ENCODE data around the gene UBQLN4.
"Not testable (repeated sequence)": the region's sequence is repeated elsewhere in the genome, so short reads cannot be mapped to it uniquely, and the experiment has no call there.

Gene UBQLN4

DNA sequence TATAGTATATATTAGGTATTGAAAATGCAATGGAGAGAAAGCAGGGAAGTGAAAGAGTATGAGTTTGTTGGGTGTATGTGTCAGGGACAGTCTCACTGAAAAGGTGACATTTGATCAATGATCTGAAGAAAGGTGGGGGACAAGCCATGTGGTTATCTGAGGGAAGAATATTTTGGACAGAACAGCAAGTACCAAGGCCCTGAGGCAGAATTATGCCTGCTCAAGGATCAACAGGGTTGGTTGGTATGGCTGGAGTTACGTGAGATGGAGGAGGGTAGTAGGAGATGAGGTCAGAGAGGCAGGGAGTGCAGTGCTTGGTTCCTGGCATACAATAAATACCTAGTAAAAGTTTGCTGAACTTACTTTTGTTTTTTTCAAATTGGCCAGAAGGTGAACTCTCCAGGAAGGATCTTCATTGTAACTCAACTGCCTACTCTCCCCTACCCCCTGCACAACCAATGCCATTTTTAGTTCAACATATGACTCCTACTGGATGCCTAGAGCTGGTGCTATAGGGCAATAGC is 2.8 kb upstream of the UBQLN4 start:
- DNase-seq = no peak

DNA sequence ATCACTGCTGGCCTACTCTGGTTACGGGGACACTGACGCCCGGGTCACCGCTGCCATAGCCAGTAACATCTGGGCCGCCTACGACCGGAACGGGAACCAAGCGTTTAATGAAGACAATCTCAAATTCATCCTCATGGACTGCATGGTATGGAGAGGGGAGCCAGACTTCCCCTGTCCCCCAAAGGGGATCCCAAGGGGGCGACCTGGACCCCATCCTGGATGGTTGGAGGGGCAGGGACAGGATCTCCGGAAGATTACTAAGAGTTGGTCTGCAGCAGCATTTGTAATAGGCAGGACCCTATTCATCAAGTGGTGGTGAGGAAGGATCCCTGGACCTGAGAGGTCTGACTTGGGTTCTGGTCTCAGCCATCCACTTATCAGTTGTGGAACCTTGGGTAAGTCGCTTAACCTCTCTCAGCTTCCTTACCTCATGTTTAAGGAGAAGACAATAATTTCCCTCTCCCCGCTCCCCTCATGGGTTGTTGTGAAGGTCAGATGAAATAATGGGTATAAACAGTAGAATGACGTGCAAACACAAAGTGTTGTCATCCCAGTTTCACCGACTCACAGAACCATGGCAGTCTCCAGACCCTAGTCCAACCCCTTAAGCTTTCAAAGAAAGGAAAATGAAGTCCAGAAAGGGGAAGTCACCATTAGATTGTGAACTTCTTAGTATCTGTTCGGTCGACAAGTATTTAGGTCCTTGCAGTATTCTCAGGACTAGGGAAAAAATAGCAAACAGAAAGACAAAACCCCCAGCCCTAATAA is 1.9 kb upstream of the UBQLN4 start:
- DNase-seq = no peak

DNA sequence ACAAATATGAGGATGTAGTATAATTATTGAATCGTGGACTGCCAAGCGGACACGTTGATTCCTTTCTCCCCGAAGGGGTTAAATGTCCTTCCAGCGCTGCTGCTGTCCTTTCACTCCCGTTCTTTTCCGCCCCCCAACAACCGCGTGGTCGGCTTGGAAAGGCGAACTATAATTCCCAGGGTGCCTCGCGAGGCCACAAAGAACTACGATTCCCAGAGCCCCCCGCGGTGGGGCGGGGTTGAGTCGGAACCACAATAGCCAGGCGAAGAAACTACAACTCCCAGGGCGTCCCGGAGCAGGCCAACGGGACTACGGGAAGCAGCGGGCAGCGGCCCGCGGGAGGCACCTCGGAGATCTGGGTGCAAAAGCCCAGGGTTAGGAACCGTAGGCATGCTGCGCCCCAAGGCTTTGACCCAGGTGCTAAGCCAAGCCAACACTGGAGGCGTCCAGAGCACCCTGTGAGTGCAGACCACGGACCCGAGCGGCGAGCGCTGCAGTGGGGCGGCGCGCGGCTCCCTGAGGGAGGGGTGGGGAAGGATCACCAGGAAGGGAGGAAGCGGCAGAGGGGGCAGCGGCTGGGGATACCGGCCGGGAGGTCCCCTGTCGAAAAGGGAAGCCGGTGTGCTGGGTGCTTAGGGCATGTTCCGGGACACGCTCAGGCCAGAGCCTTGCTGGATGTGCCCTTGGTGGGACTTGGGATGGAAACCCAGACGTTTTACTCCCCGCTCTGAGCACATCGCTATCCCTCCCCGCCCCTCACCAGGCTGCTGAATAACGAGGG is 1.1 kb upstream of the UBQLN4 start, which contains the start of gene LAMTOR2:
LAMTOR2 (plus strand) TSS at position 283 of the 781 bp plus-strand sequence; CDS start at position 391, 108 bp downstream.
- peak; percentile 91 for DNase-seq

DNA sequence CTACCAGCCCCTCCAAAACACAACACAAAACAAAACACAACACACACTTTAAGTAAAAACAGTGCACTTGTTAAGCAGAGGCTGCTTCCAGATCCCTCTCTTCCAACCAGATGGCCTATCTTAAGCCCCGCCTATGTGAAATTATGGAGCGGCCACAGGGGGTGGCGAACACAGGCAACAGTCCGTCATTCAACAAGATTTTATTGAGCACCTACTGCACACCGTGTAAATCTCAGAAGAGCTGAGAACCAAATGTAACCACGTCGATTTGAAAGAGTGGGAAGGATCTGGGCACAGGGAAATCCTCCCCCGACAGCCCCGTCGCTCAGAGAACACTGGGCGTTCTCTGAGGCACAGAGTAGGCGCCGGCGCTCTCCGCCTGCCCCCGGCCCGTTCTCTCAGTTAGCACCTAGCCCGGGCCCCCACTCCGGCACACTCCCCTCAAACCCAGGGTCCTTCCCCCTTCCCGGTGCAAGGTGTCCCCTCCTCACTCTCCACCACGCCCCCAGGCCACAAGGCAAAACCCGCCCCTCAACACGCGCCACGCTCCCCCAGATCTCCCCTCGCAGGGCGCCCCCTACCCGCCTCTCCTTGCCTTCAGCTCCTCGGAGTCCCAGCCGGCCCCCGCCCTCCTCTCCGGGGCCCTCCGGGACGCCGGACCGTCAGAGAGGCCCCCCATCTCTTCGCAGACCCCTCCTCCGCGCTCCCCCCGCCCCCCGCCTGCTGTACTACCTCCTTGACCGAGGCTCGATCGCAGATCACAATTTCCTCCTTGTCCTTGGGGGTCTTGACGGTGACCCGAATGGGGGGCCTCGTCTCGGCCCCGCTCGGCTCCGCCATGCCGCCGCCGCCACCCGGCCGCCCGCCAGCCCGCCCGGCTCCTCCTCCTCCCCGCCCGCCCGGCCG is 483 bp downstream of the UBQLN4 start:
- peak; percentile 57 for DNase-seq

DNA sequence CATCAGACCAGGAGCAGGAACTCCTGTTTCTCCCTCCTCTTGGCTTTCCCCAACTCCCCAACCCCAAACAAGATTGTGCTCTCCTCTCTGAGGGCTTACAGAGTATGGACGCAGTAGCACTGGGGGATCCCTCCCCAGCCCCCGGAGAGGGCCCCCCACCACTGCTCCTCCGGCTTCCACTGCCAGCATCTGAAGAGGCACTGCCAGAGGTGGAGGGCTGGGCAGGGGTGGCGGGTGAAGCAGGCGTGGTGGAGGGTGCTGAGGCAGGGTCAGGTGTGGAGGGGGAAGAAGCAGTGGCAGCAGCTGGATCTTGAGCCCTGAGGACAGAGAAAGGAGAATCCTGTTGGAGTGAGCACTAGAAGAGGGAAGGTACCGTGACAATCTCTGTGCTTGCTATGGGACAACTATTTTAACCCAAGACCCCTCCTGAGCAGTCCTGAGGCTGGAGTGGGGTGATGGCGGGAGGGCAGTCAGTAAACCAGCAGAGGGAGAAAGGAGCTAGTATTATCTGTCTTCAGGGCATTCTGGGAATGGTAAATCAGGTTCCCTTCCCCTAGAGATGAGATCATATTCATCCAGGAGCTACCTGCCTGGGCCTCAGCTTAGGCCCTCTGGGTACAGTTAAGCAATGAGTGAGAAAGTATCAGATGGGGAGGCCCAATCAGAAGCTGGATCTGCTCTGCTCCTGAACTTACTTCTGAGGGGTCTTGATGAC is 2.4 kb downstream of the UBQLN4 start:
- no peak for DNase-seq

DNA sequence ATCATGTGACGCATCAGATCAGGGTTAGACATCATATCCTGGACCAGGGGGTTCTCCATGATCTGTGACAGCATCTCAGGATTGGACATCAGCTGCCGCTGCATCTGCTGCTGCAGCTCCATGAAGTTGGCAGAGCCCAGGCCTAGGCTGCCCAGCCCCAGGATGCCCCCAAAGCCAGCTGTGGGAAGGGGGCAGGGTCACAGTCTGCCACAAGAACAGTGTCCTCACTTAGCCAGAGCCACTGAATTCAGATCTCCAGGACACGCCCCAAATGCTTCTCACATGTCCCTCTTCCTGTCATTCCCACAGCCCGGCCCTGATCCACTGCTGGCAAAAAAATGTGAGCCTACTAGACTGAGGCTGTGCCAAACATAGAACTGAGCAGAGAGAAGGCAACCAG is 3.2 kb downstream of the UBQLN4 start:
- DNase-seq = no peak

DNA sequence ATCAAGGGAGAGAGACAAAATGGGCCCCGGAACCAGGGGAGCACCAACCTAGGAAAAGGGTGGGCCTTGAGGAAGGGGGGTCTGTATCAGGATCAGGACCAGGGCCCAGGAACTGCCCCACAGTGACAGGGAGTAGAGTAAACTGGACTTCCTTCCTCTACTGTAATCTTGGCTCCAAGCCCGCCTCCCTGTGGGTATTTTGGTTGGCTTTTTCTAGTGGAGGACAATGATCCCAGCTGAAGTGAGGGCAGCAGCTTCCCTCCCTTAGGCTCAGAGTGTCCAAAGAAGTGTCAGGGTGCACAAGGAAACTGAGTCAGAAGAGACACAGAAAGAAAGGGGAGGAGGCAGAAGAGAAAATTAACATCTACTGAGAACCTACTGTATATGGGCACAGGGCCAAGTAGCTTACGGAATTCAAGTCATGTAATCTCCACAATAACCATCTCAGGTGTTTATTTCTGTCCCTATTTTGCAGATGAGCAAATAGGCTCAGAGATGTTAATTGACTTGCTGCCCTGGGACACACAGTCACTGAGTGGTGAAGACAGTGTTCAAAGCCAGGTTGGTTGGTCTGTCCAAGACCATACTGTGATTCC is 4.8 kb downstream of the UBQLN4 start:
- no peak for DNase-seq

DNA sequence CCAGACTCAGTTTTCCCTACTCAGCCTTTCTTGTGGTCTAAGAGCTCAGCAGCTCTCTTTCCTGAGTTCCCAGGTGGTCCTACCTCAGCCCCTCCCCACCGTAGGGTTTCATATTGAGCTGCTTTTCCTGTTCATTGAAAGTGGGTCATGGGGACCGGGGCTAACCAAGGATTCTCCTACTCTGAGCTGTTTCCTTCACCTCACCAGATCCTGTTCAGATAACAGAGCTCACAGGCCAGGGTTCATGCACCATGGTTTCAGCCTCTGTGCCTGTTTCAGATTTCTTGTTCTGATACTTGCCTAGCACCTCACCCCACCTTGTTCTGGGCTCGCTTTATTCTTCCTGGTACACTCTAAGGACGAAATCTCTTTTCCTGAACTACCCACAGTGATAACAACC is 8.5 kb downstream of the UBQLN4 start:
- no peak for DNase-seq

DNA sequence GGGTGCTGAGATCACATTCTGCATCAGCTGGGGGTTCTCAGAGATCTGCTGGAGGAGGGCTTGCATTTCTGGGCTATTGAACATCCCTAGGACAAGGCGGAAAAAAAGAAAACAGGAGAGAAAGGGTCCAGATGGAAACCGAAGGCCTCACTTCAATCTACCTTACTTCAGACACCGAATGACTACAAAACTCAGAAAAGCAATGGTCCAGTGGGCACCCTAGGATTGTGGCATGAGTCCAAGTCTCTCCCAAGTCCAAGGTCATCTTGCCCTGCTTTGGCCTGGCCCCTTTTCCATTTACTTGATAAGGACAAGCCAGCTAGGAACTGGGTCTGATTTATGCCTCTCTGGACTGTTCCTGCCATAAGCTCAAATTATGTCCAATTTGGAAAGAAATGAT is 10.8 kb downstream of the UBQLN4 start:
- no peak for DNase-seq

DNA sequence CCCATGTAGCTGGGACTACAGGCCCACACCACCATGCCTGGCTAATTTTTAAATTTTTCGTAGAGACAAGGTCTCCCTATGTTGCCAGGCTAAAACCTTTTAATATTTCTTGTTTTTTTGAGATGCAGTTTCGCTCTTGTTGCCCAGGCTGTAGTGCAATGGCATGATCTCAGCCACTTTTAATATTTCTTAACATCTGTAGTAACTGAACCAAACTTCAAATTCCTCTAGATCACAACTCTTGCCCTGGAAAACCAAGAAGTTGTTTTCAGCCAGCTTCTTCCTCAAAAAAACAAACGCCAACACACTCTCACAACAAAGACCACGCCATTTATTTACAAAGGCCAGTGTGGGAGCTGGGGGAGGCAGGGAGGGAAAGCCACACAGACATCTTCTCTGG is 18.6 kb downstream of the UBQLN4 start:
- DNase-seq = not testable (repeated sequence)

DNA sequence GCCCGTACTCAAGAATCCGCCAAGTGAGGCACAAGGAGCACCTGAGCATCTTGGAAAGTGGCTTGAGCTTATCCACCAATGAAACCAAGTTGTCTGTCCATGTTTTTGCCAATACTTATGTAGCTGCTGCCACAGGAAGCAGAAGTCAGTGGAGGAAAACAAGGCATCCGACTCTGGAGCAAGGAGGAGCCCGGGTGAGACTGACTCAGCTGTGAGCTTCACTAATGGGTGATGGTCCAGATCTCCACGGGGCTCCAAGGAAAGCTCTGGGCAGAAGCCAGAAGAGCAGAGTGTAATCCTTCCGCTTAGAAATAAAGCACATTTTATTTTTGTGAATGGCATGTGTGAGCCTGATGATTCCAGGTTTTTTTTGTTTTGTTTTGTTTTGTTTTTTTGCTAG is 20.6 kb downstream of the UBQLN4 start:
- DNase-seq = no peak

DNA sequence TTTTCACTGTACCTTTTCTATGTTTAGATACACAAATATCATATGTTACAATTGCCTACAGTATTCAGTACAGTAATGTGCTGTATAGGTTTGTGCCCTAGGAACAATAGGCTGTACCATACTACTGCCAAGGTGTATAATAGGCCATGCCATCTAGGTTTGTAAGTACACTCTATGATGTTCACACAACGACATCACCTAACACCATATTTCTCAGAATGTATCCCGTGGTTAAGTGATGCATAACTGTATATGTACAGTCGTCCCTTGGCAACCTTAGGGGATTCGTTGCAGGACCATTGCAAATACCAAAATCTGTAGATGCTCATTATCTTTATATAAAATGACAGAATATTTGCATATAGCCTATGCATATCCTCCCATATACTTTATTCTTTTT is 27.0 kb downstream of the UBQLN4 start:
- DNase-seq = no peak

DNA sequence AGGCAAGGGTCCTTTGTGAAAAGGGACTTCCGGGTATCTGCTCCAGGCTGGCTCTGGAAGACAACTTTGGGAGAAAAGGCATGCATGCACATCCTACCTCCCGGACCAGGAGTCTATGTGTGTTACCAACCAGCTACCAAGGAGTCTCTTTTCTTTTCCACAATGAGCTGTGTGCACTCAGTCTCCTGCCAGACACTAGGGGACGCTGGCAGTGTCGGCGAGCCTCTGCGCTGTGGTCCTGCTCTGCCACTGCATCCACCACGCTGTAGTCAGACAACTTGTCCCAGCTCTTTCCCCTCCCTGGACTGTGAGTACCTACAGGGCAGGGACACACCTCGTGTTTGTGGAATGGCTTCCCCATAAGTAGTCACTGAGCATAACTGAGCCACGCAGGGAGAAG is 27.7 kb downstream of the UBQLN4 start:
- DNase-seq = peak; percentile 11

DNA sequence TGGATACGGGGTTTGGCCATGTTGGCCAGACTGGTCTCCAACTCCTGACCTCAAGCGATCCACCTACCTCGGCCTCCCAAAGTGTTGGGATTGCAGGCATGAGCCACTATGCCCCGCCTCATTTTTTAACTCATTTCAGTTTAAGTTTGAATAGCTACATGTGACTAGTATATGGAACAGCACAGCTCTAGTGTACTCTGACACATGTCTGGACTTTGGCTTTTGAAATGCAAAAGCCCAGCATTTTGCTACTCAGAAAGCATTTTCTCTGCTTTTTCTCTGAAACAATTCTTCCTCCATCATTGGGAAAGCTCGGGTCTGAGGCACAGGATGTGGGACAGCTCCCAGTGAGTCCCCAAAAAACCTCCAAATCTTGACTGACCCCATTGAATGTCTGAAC is 28.8 kb downstream of the UBQLN4 start:
- DNase-seq = no peak

DNA sequence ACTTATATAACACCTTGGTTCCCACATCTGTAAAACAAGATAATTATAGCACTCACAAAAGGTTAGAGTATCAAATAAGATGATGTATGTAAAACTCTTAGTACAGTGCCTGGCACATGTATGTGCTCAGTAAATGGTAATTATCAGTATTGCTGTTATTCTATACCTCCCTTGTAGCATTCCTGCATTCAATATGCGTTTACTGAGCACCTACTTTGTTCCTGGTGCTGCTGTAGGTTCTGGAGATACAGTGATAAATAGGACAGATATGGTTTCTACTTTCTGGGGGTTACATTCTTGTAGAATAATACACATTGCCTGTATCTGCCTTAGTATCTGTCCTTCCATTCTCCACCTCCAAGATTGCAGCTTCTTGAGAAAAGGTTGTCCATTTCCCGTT is 31.6 kb downstream of the UBQLN4 start:
- DNase-seq = no peak

DNA sequence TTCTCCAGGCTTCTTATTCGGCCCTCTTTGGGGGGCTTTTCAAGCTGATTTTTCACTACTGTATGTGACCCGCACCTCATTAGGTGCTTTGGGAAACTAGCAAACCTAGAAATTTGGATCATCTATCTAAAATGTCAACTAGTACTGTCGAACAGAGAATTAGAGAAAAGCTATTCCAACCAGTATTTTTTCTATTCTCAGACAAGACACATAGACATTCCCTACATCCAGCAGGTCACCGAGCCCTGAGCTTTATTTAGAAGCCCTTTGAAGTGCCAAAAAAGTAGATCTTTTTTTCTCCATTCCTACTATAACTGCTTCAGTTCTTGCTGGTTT is 32.5 kb downstream of the UBQLN4 start:
- DNase-seq = no peak

DNA sequence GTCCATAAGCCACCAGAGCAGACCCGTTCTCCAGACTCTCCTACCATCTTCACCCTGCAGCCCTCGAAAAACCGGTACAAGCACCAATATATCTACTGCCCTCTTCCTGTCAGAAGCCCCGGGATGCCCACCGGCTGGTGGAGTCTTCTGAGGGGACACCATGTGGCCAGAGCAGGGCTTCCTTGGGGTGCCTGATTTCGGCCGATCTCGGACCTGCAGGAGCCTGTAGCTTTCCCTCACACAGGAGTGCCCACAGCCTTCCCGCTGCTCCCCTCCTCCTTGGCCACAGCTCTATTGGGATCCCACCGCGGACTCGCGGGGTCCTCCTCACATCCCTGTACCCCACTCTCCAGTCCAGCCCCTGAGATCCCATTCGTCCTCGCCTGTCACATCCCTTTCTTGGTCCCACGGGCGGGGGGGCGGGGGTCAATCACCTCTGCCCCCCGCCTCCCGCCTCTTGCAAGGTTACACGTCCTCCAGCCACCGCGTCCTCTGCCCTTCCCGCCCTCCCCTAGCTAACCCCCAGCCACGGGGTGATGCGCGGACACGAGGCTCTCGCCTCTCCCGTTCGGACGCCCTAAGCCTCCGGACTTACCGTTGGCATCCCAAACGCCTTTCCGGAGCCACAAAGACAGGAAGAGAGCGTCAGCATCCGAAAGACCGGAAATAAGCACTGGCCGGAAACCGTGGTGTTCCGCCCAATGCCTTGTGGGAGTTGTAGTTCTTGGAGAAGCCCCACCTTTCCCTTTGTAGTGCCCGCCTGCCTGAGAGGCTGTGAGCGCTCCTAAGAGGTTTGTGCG is 33.1 kb downstream of the UBQLN4 start, which contains the start of gene SSR2:
SSR2 (minus strand) TSS at position 659 of the 800 bp plus-strand sequence. CDS start 784 bp downstream, outside the sequence.
- DNase-seq = peak; percentile 75

DNA sequence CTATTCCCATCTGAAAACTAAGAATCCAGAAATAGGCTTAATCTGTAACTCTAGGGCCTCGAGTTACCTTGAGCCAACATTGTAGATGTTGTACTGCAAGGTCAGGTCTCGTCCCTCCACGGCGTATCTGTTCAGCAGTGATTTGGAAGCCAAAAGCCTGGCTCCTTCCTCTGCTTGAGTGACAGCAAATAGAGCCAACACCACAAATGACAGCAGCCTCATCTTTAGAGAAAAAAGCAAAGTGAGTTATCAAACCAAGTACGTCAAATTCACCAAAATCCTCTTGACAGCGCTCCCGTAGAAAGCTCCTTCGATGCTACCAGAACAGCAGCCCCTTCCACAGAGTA is 33.7 kb downstream of the UBQLN4 start:
- DNase-seq = no peak

DNA sequence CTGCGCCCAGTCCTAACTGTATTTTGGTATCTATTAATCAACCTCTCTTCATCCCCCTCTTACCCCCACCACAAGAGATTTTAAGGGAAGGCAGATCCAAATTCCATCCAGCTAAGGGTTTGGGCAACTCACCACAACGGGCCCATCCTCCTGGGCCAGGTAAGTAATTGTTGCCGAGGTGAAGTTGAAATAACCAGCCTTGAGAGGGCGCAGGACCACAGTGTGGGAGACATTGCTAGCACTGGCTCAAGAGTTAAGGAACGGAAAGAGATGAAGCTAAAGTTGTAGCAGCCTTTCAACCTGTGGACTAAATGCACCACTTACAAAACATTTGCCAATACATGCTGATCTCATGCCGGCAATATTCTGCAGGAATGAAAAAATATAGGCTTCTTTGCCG is 38.8 kb downstream of the UBQLN4 start:
- no peak for DNase-seq

DNA sequence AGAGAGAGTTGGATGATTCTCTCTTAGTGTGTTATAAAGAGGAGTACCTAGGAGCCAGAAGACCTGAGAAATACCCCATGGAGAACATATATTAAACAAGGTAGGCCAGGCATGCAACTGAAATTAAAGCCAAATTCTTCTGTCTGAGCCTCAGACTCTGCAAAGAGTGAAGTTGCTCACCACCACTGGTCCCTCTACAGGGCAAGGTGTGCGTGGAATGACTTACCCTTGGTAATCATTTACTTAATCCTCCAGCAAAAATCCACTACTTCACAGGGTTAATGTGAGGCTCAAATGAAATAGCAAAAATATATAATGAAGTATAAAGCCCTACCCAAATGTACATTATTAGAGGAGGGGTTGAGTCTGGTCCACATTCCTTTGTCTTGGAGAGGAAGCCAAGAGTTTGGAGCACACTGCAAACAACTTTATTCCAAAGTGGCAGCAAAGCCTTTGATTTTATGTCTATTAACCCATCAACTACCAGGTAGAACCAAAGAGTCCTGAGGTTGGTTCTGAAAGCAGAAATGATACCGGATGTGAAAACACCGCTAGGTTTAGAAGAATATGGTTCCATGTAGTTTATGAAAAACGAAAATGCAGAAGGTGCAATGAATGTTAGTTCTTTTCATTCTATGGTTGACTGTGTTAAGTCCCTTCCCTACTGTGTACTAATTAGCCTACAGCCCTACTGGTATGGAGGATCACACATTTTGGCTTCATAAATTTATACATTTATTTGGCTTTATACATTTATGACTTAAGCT is 41.4 kb downstream of the UBQLN4 start:
- no peak for DNase-seq
